Spleen (tissue), 7 donors: ENCODE measurements around the gene NELFA.

Experiments used
- CTCF ChIP-seq, 11 experiments: fragments of 200-600 bp in 7 of 11; fragments of 450-650 bp in 4 of 11; sonication (generic) in 4 of 11; IDR thresholded peaks in 8 of 11; conservative IDR thresholded peaks in 3 of 11; 1 replicate in 7 of 11; 2 replicates in 4 of 11; pipeline versions ENCODE4 v1.4.0 to v1.8.0; 2016 to 2021; ENCODE audit warnings: antibody characterized with exemption in 11 of 11, inconsistent platforms in 4 of 11, mild to moderate bottlenecking in 1 of 11
- POLR2A ChIP-seq, 3 donors: fragments of 450-650 bp; IDR thresholded peaks; one replicate each; pipeline ENCODE4 v1.5.1; 2017; ENCODE audit warnings: antibody characterized with exemption in 3 of 3, mild to moderate bottlenecking in 1 of 3
- donor health status: DM: no; HTN: no; CAD: no; lungs with moderate emphysema.
- donor health status: DM: no; HTN: no; CAD: no.
- donor health status: DM: no; HTN: no; CAD: no.

- TF ChIP-seq CTCF (IDR thresholded peaks at IDR 0.05 in 8 of 11, conservative IDR thresholded peaks at IDR 0.05 in 3 of 11) (no peak), POLR2A (IDR thresholded peaks at IDR 0.05) (no peak)
These were observed 40.1 kb upstream of the NELFA start for GRCh38 chr4:2048831-2049230.
